GM12874 (cell line): Measurements from ENCODE around the gene DDB1.

Source experiments
- TF ChIP-seq, protein P1 (sequence below): IDR thresholded peaks from 2 replicates; pipeline ENCODE4 v1.5.1; 2011; ENCODE audit warnings: low read depth, mild to moderate bottlenecking, control low read depth, low read length, moderate library complexity; ENCODE audit not compliant: insufficient read depth

DDB1 gene

GRCh38 chr11:61345954-61346843 is 13.3 kb upstream of the DDB1 start:
- TF ChIP-seq, protein P1, sequence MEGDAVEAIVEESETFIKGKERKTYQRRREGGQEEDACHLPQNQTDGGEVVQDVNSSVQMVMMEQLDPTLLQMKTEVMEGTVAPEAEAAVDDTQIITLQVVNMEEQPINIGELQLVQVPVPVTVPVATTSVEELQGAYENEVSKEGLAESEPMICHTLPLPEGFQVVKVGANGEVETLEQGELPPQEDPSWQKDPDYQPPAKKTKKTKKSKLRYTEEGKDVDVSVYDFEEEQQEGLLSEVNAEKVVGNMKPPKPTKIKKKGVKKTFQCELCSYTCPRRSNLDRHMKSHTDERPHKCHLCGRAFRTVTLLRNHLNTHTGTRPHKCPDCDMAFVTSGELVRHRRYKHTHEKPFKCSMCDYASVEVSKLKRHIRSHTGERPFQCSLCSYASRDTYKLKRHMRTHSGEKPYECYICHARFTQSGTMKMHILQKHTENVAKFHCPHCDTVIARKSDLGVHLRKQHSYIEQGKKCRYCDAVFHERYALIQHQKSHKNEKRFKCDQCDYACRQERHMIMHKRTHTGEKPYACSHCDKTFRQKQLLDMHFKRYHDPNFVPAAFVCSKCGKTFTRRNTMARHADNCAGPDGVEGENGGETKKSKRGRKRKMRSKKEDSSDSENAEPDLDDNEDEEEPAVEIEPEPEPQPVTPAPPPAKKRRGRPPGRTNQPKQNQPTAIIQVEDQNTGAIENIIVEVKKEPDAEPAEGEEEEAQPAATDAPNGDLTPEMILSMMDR = no peak

- TF ChIP-seq, protein P1 = no peak
Observed at GRCh38 chr11:61345170-61345610, 12.3 kb upstream of the DDB1 start.

- TF ChIP-seq, protein P1 = no peak
Observed at GRCh38 chr11:61343792-61344745, 11.2 kb upstream of the DDB1 start.

- TF ChIP-seq, protein P1 = no peak
Observed at GRCh38 chr11:61342207-61342803, 9.4 kb upstream of the DDB1 start.

DNA sequence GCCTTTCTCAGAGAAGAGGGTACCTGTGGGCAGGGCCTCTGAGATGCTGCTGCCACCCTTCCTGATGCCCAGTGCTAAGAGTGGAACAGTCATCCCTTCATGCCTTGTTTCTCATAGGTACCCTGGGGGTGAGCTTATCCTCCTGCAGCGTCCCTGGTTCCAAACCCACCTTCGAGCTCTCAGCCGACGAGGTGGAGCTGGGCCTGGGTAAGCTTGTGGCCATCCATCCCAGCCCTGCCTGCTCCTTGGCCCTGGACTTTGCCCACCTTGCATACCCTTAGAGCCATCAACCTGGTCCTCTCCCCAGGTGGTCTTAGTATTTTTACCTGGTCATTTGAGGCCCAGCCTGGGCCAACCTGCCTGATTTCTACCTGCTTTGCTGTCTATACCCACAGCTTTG is 8.8 kb upstream of the DDB1 start:
- TF ChIP-seq, protein P1 = no peak

DNA sequence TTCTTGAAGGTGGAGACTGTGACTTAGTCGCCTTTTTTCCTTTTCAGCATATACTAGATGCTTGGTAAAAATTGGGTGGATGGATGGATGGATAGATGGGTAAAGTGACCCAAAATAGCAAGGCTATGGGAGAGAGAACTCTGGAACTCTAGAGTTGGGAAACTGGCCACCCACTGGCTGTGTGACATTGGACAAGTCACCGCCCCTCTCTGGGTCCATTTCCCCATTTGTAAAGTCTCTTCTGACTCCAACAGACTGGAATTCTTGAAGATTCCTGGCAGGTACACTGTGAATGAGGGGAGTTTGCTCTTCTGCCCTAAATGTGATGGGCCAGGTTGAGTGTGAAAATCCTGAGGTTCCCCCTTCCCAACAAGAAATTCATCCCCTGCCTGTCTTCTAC is 8.1 kb upstream of the DDB1 start:
- TF ChIP-seq, protein P1 = no peak

GRCh38 chr11:61339490-61339878 is 6.6 kb upstream of the DDB1 start:
- TF ChIP-seq, protein P1 = no peak
